VCaP (cell line): ENCODE measurements around the gene TGFA.

ENCODE experiments used
- H3K27ac ChIP-seq: fragments of 450-650 bp; 2 replicates; pipeline ENCODE4 v1.5.1; 2017
- TF ChIP-seq, protein P1 (sequence below): fragments of 450-650 bp; conservative IDR thresholded peaks from 2 replicates; pipeline ENCODE4 v1.5.1; 2017; ENCODE audit warnings: mild to moderate bottlenecking, moderate library complexity

Gene TGFA

GRCh38 chr2:70508711-70509462 is 44.7 kb downstream of the TGFA start:
- TF ChIP-seq, protein P1, sequence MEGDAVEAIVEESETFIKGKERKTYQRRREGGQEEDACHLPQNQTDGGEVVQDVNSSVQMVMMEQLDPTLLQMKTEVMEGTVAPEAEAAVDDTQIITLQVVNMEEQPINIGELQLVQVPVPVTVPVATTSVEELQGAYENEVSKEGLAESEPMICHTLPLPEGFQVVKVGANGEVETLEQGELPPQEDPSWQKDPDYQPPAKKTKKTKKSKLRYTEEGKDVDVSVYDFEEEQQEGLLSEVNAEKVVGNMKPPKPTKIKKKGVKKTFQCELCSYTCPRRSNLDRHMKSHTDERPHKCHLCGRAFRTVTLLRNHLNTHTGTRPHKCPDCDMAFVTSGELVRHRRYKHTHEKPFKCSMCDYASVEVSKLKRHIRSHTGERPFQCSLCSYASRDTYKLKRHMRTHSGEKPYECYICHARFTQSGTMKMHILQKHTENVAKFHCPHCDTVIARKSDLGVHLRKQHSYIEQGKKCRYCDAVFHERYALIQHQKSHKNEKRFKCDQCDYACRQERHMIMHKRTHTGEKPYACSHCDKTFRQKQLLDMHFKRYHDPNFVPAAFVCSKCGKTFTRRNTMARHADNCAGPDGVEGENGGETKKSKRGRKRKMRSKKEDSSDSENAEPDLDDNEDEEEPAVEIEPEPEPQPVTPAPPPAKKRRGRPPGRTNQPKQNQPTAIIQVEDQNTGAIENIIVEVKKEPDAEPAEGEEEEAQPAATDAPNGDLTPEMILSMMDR = no peak
- no peak overlapping the region for H3K27ac ChIP-seq

DNA sequence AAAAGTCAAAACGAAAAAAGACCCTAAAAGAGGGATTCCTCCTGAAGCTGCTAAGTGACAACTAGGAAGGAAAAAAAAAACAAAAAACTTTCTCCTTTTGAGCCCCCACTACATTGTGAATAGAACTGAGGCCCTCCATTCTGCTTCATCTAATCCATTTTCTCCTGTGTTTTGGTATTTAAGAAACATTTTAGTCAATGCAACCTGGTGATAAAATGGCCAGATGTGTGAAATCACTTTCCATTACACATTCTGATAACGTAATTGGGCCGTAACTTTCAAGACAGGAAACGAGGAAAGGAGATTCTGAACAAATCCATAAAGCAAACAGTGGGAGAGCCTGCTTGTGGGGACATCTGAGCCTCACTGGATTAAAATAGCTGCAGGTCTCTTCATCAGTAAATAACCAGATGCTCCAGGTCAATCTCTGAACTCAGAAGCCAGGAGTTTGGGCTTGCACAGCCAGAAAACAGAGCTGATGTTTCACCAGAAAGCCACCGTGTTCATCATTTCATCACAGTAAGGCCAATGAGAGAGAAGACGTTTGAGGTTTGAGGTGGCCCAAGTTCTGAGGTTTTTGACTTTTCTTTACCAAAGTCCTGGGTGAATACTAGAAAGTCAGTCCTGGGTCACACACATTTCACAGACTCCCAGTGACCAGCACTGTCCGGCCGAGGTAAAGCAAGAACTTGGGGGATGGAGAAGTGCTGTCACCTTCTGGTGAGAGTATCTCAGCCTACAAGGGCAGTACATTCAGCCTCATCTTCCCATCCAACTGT is 47.8 kb downstream of the TGFA start:
- TF ChIP-seq, protein P1 = no peak
- H3K27ac ChIP-seq = no peak overlapping the region

- H3K27ac ChIP-seq = no peak overlapping the region
- TF ChIP-seq, protein P1 = no peak
Measured at GRCh38 chr2:70504750-70505149, 48.9 kb downstream of the TGFA start.

DNA sequence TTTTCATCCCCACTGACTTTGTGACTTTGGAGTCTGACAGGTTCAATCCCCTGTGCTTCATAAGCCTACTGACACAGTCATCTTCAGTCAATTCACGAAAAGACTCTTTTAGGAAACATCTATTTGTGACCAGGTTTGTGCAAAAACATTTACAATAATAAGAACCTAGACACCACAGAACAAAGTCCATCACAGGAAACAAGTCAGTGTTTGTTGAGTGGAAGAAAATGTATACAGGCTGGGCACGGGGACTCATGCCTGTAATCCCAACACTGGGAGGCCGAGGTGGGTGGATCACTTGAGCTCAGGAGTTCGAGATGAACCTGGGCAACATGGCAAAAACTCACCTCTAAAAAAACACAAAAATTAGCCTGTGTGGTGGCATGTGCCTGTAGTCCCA is 49.7 kb downstream of the TGFA start:
- TF ChIP-seq, protein P1 = no peak
- no peak overlapping the region for H3K27ac ChIP-seq

DNA sequence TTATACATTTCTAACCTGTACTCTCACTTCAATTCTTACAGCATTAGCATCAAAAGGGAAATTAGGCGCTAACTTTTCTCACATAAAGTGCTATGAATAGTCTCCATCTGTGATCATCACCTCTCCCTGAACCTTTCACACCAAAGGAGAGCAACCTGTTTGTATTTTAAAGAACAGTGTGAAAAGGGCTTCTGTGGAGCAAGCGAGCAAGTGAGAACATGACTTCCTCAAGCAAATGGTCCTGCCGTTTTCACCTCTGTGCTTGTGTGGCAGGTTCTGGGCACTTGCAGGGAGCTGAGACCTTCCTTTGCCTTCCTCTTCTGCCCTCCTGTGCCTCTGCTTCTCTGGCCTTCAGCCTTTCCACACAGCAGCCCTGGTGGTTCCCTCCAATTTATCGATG is 51.9 kb downstream of the TGFA start:
- TF ChIP-seq, protein P1 = no peak
- H3K27ac ChIP-seq = no peak overlapping the region

GRCh38 chr2:70501215-70501614 is 52.4 kb downstream of the TGFA start:
- no peak overlapping the region for H3K27ac ChIP-seq
- TF ChIP-seq, protein P1 = no peak

DNA sequence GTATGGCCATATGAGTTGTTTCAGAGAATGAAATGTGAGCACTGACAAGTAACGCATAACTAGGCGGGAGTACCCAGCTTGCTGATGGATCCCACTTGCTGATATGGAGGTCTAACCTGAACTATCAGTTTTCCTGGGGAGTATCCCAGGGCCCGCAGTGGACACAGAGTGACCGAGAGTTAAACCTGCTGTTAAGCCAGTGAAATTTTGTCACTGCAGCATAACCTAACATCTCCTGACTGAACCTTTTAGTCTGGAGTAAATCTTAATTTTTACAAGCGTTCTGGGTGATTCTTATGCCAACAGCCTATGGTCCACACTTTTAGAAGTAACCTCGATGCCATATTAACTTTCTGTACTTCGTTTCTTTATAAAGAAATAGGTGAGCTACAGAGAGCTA is 54.4 kb downstream of the TGFA start:
- H3K27ac ChIP-seq = no peak overlapping the region
- TF ChIP-seq, protein P1 = no peak
